GM23338 (cell line): ENCODE measurements around the gene DDIAS. TPM values are rescaled to one million over a fixed set of nuclear protein-coding genes. Genes with fewer than 3 reads are reported as not detected.

Experiments
- ATAC-seq: fragments of 200-7000 bp; cut with Tn5 transposase; 3 replicates; pipeline ENCODE4 v1.9.1; 2020
- DNase-seq: peaks from one replicate; pipeline ENCODE4 v3.0.0-alpha.2; 2015; ENCODE audit warnings: low spot score
- H2AFZ ChIP-seq: fragments of 200-600 bp; sonication (generic); 2 replicates; pipeline ENCODE4 v1.8.0; 2016; ENCODE audit warnings: antibody characterized with exemption, mild to moderate bottlenecking, moderate library complexity
- H3F3A ChIP-seq: fragments of 200-600 bp; sonication (generic); replicated peaks from 2 replicates; pipeline ENCODE4 v1.8.0; 2017; ENCODE audit warnings: antibody characterized with exemption, mixed run types, low read depth
- H3K27ac ChIP-seq: fragments of 200-600 bp; sonication (generic); 2 replicates; pipeline ENCODE4 v1.6.1; 2016; ENCODE audit warnings: low read depth
- H3K27me3 ChIP-seq: fragments of 200-600 bp; sonication (generic); 2 replicates; pipeline ENCODE4 v1.8.0; 2016; ENCODE audit warnings: mild to moderate bottlenecking, mixed run types, moderate library complexity; ENCODE audit not compliant: insufficient read depth
- H3K36me3 ChIP-seq: fragments of 200-600 bp; sonication (generic); 2 replicates; pipeline ENCODE4 v1.8.0; 2016; ENCODE audit warnings: mild to moderate bottlenecking; ENCODE audit not compliant: insufficient read depth
- H3K4me1 ChIP-seq: fragments of 200-600 bp; sonication (generic); 2 replicates; pipeline ENCODE4 v1.8.0; 2016; ENCODE audit warnings: mild to moderate bottlenecking, moderate library complexity; ENCODE audit not compliant: insufficient read depth
- H3K4me2 ChIP-seq: fragments of 200-600 bp; sonication (generic); 2 replicates; pipeline ENCODE4 v1.7.1; 2017; ENCODE audit warnings: mixed run types
- H3K4me3 ChIP-seq: fragments of 200-600 bp; sonication (generic); 2 replicates; pipeline ENCODE4 v1.6.1; 2016; ENCODE audit warnings: mixed run types
- H3K79me2 ChIP-seq: fragments of 200-600 bp; sonication (generic); replicated peaks from 2 replicates; pipeline ENCODE4 v1.8.0; 2017; ENCODE audit warnings: mild to moderate bottlenecking; ENCODE audit not compliant: insufficient read depth
- H3K9me2 ChIP-seq: fragments of 200-600 bp; sonication (generic); 2 replicates; pipeline ENCODE4 v1.8.0; 2017; ENCODE audit not compliant: insufficient read depth
- H4K20me1 ChIP-seq: fragments of 200-600 bp; sonication (generic); replicated peaks from 2 replicates; pipeline ENCODE4 v1.8.0; 2017; ENCODE audit warnings: mild to moderate bottlenecking; ENCODE audit not compliant: insufficient read depth
- H3K27ac Mint-ChIP-seq: 2 replicates; pipeline ENCODE4 v1.8.0; 2020; ENCODE audit warnings: inconsistent platforms, mild to moderate bottlenecking, moderate library complexity, mixed read lengths
- H3K27me3 Mint-ChIP-seq: 3 replicates; pipeline ENCODE4 v1.8.0; 2022; ENCODE audit warnings: low read depth, mild to moderate bottlenecking, moderate library complexity, mixed read lengths, inconsistent platforms; ENCODE audit not compliant: insufficient read depth, poor library complexity
- H3K36me3 Mint-ChIP-seq: 3 replicates; pipeline ENCODE4 v1.8.0; 2021; ENCODE audit warnings: low read depth, mild to moderate bottlenecking, inconsistent platforms, moderate library complexity, mixed read lengths
- H3K4me1 Mint-ChIP-seq: 3 replicates; pipeline ENCODE4 v1.8.0; 2020; ENCODE audit warnings: mild to moderate bottlenecking, inconsistent platforms, mixed read lengths
- H3K4me3 Mint-ChIP-seq: 3 replicates; pipeline ENCODE4 v1.8.0; 2021; ENCODE audit warnings: moderate library complexity, mild to moderate bottlenecking, inconsistent platforms, mixed read lengths
- H3K9me3 Mint-ChIP-seq: 3 replicates; pipeline ENCODE4 v1.8.0; 2020; ENCODE audit warnings: moderate library complexity, mild to moderate bottlenecking, inconsistent platforms, mixed read lengths
- CREB1 ChIP-seq: fragments of 250-450 bp; sonication (Bioruptor Pico); IDR thresholded peaks from 2 replicates; pipeline ENCODE4 v1.5.0; 2020; ENCODE audit warnings: low read depth, mild to moderate bottlenecking, moderate library complexity
- CTCF ChIP-seq, 2 experiments: fragments of 200-600 bp in 1 of 2; sonication (generic) in 1 of 2; conservative IDR thresholded peaks; 2 replicates each; pipeline versions ENCODE4 v1.5.1 to v1.6.1; 2016 to 2017; ENCODE audit warnings: antibody characterized with exemption in 2 of 2, low read depth in 2 of 2, mild to moderate bottlenecking in 2 of 2, moderate library complexity in 1 of 2
- EZH2 ChIP-seq: fragments of 200-600 bp; sonication (generic); IDR thresholded peaks from one replicate; pipeline ENCODE4 v1.8.0; 2017; ENCODE audit warnings: antibody characterized with exemption, mild to moderate bottlenecking, low read depth; ENCODE audit not compliant: unreplicated experiment
- EZH2phosphoT487 ChIP-seq: fragments of 200-600 bp; sonication (generic); IDR thresholded peaks from one replicate; pipeline ENCODE4 v1.8.1; 2018; ENCODE audit warnings: antibody characterized with exemption; ENCODE audit not compliant: unreplicated experiment
- JUNB ChIP-seq: IDR thresholded peaks from one replicate; pipeline ENCODE4 v1.6.1; 2016; ENCODE audit warnings: antibody characterized with exemption; ENCODE audit not compliant: unreplicated experiment
- NANOG ChIP-seq: IDR thresholded peaks from 2 replicates; pipeline ENCODE4 v1.6.1; 2016; ENCODE audit warnings: antibody characterized with exemption, borderline replicate concordance
- POLR2AphosphoS5 ChIP-seq: IDR thresholded peaks from 2 replicates; pipeline ENCODE4 v1.6.1; 2016; ENCODE audit warnings: antibody characterized with exemption, low read depth
- STAT1 ChIP-seq: IDR thresholded peaks from one replicate; pipeline ENCODE4 v1.6.1; 2016; ENCODE audit warnings: antibody characterized with exemption; ENCODE audit not compliant: unreplicated experiment
- ZNF114 ChIP-seq: fragments of 250-450 bp; sonication (Bioruptor Pico); IDR thresholded peaks from 2 replicates; pipeline ENCODE4 v1.5.0; 2020; ENCODE audit warnings: mild to moderate bottlenecking, moderate library complexity
- ZNF331 ChIP-seq: fragments of 250-450 bp; sonication (Bioruptor Pico); IDR thresholded peaks from 2 replicates; pipeline ENCODE4 v1.5.0; 2020; ENCODE audit warnings: low read depth, mild to moderate bottlenecking, moderate library complexity
- ZNF462 ChIP-seq: fragments of 250-450 bp; sonication (Bioruptor Pico); IDR thresholded peaks from 2 replicates; pipeline ENCODE4 v1.5.0; 2020; ENCODE audit warnings: mild to moderate bottlenecking, moderate library complexity
- polyA plus RNA-seq: library from polyadenylated mRNA; unstranded; fragments of >200 nt; fragmentation: Nextera tagmentation; extraction: Ambion mirVana; gene quantifications from 2 replicates; pipeline ENCODE4 v1.2.1, GENCODE V29; 2016
- total RNA-seq: library from RNA; depleted of rRNA; stranded (reverse); fragments of >200 nt; shearing (Covaris generic); gene quantifications from 2 replicates; pipeline ENCODE4 v1.2.3, GENCODE V29; 2014
- TF ChIP-seq, protein P1 (sequence below): IDR thresholded peaks from 2 replicates; pipeline ENCODE4 v1.6.1; 2016; ENCODE audit warnings: antibody characterized with exemption
- TF ChIP-seq, protein P2 (sequence below): IDR thresholded peaks from one replicate; pipeline ENCODE4 v1.6.1; 2018; ENCODE audit warnings: antibody characterized with exemption; ENCODE audit not compliant: unreplicated experiment

The DDIAS gene
- total and polyA plus RNA-seq, 2 experiments from 2014 or later: 19.5 to 53.0 TPM

GRCh38 chr11:82979824-82980223 lies 78.3 kb downstream of the DDIAS start:
- no peak overlapping the region for H3K4me3 ChIP-seq
- no peaks in the 10 kb centered on the region for H3F3A ChIP-seq
- ATAC-seq: no peak
- no peaks in the 10 kb centered on the region for H3K4me1 Mint-ChIP-seq
- H3K4me1 ChIP-seq: no peaks in the 10 kb centered on the region
- no peaks in the 10 kb centered on the region for H3K79me2 ChIP-seq
- no peak for TF ChIP-seq CTCF (conservative IDR thresholded peaks at IDR 0.05; ENCODE audit: low read depth in 2 of 2)
- TF ChIP-seq NANOG: no peak
- no peak for TF ChIP-seq JUNB
- TF ChIP-seq, protein P1, sequence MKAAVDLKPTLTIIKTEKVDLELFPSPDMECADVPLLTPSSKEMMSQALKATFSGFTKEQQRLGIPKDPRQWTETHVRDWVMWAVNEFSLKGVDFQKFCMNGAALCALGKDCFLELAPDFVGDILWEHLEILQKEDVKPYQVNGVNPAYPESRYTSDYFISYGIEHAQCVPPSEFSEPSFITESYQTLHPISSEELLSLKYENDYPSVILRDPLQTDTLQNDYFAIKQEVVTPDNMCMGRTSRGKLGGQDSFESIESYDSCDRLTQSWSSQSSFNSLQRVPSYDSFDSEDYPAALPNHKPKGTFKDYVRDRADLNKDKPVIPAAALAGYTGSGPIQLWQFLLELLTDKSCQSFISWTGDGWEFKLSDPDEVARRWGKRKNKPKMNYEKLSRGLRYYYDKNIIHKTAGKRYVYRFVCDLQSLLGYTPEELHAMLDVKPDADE: no peak
- TF ChIP-seq EZH2: no peak
- no peak for TF ChIP-seq EZH2phosphoT487
- TF ChIP-seq, protein P2, sequence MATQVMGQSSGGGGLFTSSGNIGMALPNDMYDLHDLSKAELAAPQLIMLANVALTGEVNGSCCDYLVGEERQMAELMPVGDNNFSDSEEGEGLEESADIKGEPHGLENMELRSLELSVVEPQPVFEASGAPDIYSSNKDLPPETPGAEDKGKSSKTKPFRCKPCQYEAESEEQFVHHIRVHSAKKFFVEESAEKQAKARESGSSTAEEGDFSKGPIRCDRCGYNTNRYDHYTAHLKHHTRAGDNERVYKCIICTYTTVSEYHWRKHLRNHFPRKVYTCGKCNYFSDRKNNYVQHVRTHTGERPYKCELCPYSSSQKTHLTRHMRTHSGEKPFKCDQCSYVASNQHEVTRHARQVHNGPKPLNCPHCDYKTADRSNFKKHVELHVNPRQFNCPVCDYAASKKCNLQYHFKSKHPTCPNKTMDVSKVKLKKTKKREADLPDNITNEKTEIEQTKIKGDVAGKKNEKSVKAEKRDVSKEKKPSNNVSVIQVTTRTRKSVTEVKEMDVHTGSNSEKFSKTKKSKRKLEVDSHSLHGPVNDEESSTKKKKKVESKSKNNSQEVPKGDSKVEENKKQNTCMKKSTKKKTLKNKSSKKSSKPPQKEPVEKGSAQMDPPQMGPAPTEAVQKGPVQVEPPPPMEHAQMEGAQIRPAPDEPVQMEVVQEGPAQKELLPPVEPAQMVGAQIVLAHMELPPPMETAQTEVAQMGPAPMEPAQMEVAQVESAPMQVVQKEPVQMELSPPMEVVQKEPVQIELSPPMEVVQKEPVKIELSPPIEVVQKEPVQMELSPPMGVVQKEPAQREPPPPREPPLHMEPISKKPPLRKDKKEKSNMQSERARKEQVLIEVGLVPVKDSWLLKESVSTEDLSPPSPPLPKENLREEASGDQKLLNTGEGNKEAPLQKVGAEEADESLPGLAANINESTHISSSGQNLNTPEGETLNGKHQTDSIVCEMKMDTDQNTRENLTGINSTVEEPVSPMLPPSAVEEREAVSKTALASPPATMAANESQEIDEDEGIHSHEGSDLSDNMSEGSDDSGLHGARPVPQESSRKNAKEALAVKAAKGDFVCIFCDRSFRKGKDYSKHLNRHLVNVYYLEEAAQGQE: no peak
- no peak for TF ChIP-seq ZNF331 (CRISPR knock-in tag)
- no peak for TF ChIP-seq POLR2AphosphoS5
- no peak for TF ChIP-seq ZNF462 (CRISPR knock-in tag)
- TF ChIP-seq CREB1 (CRISPR knock-in tag): no peak
- no peak for TF ChIP-seq STAT1
- TF ChIP-seq ZNF114 (CRISPR knock-in tag): no peak
- no peak for DNase-seq
- H3K36me3 ChIP-seq: no peaks in the 10 kb centered on the region
- no peak overlapping the region for H2AFZ ChIP-seq
- no peak overlapping the region for H3K4me3 Mint-ChIP-seq
- no peaks in the 10 kb centered on the region for H3K9me2 ChIP-seq
- H3K4me2 ChIP-seq: no peak overlapping the region
- H3K27me3 Mint-ChIP-seq: no peaks in the 10 kb centered on the region
- no peaks in the 10 kb centered on the region for H3K36me3 Mint-ChIP-seq
- no peaks in the 10 kb centered on the region for H3K27me3 ChIP-seq
- H3K27ac Mint-ChIP-seq: no peak overlapping the region; the same call in 1 of the 2 replicates
- H3K9me3 Mint-ChIP-seq: no peaks in the 10 kb centered on the region
- H4K20me1 ChIP-seq: no peaks in the 10 kb centered on the region
- H3K27ac ChIP-seq: no peak overlapping the region
